T-helper 17 cell (primary cell): ENCODE measurements around the gene FTO. TPM values are rescaled to one million over a fixed set of nuclear protein-coding genes. Genes with fewer than 3 reads are reported as not detected.
A peak's percentile ranks its signal among the peaks of the same experiment; 100 is the strongest.

Experiments
- ATAC-seq: fragments of 150-1000 bp; cut with Tn5 transposase; 2 replicates; pipeline ENCODE4 v1.10.0; 2021; ENCODE audit warnings: mild to moderate bottlenecking, moderate library complexity
- DNase-seq, 3 donors: peaks; one replicate each; pipeline versions ENCODE4 v3.0.0 to v3.0.0-alpha.2; 2020 to 2021
- H3K9me3 ChIP-seq: one replicate; pipeline ENCODE4 v1.7.0; 2013; ENCODE audit warnings: low read length, mild to moderate bottlenecking; ENCODE audit not compliant: control insufficient read depth, poor library complexity, severe bottlenecking
- H3K27ac Mint-ChIP-seq: one replicate; pipeline ENCODE4 v1.8.0; 2022; ENCODE audit warnings: mild to moderate bottlenecking, moderate library complexity, mixed read lengths
- H3K27me3 Mint-ChIP-seq: one replicate; pipeline ENCODE4 v1.8.0; 2022; ENCODE audit warnings: mixed read lengths
- H3K36me3 Mint-ChIP-seq: one replicate; pipeline ENCODE4 v1.8.0; 2022; ENCODE audit warnings: low read depth, mixed read lengths
- H3K4me1 Mint-ChIP-seq: one replicate; pipeline ENCODE4 v1.8.0; 2022; ENCODE audit warnings: mild to moderate bottlenecking, mixed read lengths
- H3K4me3 Mint-ChIP-seq: one replicate; pipeline ENCODE4 v1.8.0; 2022; ENCODE audit warnings: mild to moderate bottlenecking, moderate library complexity, mixed read lengths
- total RNA-seq, 4 donors: library from RNA in 2 of 4; stranded (reverse) in 2 of 4; gene quantifications; one replicate each; pipeline ENCODE4 v1.2.3 and lab custom pipeline; 2022 to 2026

Gene FTO
- total RNA-seq, 2 donors from 2014 or later = 53.0 to 53.3 TPM

DNA sequence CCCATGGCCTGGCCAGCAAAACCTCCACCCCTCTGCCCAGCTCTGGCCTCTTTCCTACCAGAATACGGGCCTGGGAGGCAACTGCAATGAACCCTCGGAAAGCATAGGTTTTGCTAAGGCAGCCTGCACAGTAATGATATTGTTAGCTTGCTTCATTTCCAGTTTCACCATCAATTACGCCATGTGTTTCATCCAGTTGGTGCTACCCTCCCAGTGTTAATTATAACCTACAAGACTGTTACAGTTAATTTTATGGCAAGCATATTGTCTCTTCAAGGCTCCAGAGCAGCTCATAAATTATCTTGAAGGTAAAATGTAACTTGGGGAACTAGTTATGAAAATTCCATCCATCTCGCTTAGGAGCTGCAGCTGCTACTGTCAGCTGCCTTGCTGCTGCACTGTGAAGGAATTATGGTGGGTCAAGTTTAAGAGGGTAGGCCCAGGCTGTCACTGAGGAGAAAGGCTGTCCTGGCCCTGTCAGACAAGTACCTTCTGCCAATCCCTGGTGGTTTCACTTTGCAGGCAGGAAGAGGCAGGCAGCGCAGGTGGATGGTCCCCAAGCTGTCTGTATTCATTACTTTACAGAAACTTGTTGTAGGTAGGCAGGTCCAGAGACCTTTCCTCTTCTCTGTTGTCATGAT, 242.9 kb downstream of the FTO start:
- Mint-ChIP-seq H3K36me3 (peaks cover 4% of the 10 kb centered on the region), H3K4me1 (peaks cover 21% of the 10 kb centered on the region), H3K27ac (peak overlapping the region; percentile 6), H3K27me3 (no peaks in the 10 kb centered on the region), H3K4me3 (no peak overlapping the region)
- DNase-seq = no peak
- no peaks in the 10 kb centered on the region for H3K9me3 ChIP-seq
- no peak for ATAC-seq

DNA sequence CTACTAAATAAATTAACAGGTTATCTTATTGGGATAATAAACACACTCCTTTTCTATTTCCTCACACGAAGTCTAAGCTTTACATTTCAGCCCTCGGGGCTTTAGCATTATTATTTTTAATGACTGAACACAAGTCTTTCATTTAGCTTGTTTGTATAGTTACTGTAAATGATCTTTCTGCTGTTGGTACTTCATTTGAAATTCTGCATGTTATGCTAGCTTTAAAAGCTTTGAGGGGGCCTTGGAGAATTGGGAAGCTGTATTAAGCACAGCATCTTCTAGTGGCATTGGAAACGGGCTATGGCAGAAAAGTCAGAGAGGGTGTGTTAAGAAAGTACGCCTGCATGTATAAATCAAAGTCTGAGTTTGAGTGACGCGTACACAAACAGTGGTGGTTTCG, 243.7 kb downstream of the FTO start:
- no peak for ATAC-seq
- Mint-ChIP-seq H3K4me1 (peaks cover 22% of the 10 kb centered on the region), H3K27me3 (no peaks in the 10 kb centered on the region)

GRCh38 chr16:53948326-53948725, 244.4 kb downstream of the FTO start:
- Mint-ChIP-seq H3K27me3 (no peaks in the 10 kb centered on the region), H3K4me3 (no peak overlapping the region), H3K36me3 (no peaks in the 10 kb centered on the region), H3K27ac (peak overlapping the region; percentile 6), H3K4me1 (peaks cover 22% of the 10 kb centered on the region)
- no peaks in the 10 kb centered on the region for H3K9me3 ChIP-seq
- DNase-seq = no peak
- no peak for ATAC-seq

More for the DNA sequence above, 243.7 kb downstream of the FTO start:
- Mint-ChIP-seq H3K27ac (peak overlapping the region; percentile 6), H3K4me3 (no peak overlapping the region), H3K36me3 (no peaks in the 10 kb centered on the region)
- no peak for DNase-seq
- no peaks in the 10 kb centered on the region for H3K9me3 ChIP-seq

DNA sequence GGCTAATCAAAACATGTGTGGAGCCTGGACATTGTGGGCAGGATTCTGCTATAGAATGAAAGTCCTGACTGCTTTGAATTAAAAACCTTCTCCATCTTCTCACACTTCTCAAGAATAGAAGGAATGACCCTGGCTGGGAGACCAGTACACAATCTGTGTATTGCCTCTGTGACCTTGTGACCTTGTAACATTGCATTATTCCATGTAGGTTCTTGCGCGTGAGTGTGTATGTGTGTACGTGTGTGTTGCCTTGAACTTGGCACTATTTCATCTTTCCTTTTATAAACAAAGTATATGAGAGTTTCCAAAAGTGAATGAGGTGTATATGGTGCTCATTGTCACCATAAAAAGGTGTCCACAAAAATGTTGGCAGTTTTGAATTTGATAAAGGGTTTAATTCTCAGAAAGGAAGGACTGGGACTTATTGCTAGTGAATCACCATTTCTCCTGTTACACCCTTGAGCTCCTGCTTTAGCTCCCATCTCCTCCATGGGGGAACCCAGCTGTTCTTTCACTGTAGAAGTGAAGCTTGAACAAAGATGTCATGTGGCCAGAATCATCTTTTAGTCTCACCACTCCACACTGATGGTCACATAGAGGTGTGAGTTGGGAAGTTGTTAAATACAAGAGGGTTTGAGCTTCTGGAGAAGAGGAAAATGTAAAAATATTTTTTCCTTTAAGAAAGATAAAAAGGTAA, 244.9 kb downstream of the FTO start:
- Mint-ChIP-seq H3K27me3 (no peaks in the 10 kb centered on the region), H3K36me3 (no peaks in the 10 kb centered on the region), H3K27ac (no peak overlapping the region), H3K4me1 (peaks cover 22% of the 10 kb centered on the region), H3K4me3 (no peak overlapping the region)
- ATAC-seq (no peak), DNase-seq (no peak)
- H3K9me3 ChIP-seq = no peaks in the 10 kb centered on the region

- no peaks in the 10 kb centered on the region for H3K27me3 Mint-ChIP-seq
- no peak overlapping the region for H3K27ac Mint-ChIP-seq
- no peak for ATAC-seq
- H3K4me3 Mint-ChIP-seq = no peak overlapping the region
- H3K36me3 Mint-ChIP-seq = no peaks in the 10 kb centered on the region
- H3K9me3 ChIP-seq = no peaks in the 10 kb centered on the region
- H3K4me1 Mint-ChIP-seq = peaks cover 24% of the 10 kb centered on the region
- DNase-seq = no peak
Observed at GRCh38 chr16:53949715-53950410, 245.9 kb downstream of the FTO start.

DNA sequence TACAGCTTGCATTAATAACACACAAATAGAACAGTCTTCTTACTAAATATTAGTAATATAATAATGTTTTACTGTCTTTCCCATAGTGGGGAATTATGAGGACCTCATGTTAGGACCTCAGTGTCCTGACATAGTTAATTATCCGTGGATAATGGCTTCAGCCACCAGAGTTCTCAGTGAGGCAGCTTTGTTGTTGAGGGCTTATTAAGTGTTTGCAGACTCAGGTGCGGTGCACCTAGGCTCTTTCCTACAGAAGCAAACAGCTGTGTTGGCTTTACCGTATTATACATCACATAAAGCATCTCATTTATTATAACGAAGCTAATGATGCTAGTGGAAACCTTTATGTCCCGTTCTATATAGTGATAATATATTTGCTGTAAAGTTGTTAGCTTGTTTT, 246.7 kb downstream of the FTO start:
- no peak overlapping the region for H3K27ac Mint-ChIP-seq
- H3K27me3 Mint-ChIP-seq = no peaks in the 10 kb centered on the region
- H3K4me3 Mint-ChIP-seq = no peak overlapping the region
- peaks cover 2% of the 10 kb centered on the region for H3K36me3 Mint-ChIP-seq
- peaks cover 22% of the 10 kb centered on the region for H3K4me1 Mint-ChIP-seq
- DNase-seq (no peak), ATAC-seq (no peak)
- H3K9me3 ChIP-seq = no peaks in the 10 kb centered on the region

- H3K9me3 ChIP-seq = no peaks in the 10 kb centered on the region
- peaks cover 25% of the 10 kb centered on the region for H3K4me1 Mint-ChIP-seq
- peak overlapping the region; percentile 70 for H3K4me3 Mint-ChIP-seq
- peak; percentile 57 for ATAC-seq
- no peak for DNase-seq
- peak overlapping the region; percentile 29 for H3K27ac Mint-ChIP-seq
- no peaks in the 10 kb centered on the region for H3K27me3 Mint-ChIP-seq
- H3K36me3 Mint-ChIP-seq = peaks cover 2% of the 10 kb centered on the region
Observed at GRCh38 chr16:53952215-53953208, 248.6 kb downstream of the FTO start.

DNA sequence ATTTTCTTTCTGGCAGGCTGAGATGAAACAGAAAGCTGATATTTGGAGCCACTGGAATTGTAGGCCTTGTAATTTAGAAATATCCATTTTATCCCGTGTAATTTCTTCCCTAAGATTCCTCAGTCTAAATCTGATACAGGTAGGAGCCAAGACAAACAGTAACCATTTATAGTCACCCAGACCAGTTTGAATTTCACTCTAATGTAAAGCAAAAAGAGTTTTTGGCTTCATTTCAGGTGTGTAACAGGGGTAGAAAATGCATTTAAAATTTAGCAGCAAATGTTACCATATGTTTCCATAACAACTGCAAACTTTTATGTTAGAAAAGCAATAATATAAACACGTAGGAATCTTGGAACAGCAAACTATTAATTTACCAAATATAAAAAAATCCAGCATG, 249.4 kb downstream of the FTO start:
- Mint-ChIP-seq H3K27ac (no peak overlapping the region), H3K27me3 (no peaks in the 10 kb centered on the region), H3K4me3 (peak overlapping the region; percentile 70), H3K4me1 (peaks cover 18% of the 10 kb centered on the region), H3K36me3 (peaks cover 2% of the 10 kb centered on the region)
- DNase-seq = no peak
- no peaks in the 10 kb centered on the region for H3K9me3 ChIP-seq
- ATAC-seq = no peak

- Mint-ChIP-seq H3K4me1 (peaks cover 14% of the 10 kb centered on the region), H3K27me3 (no peaks in the 10 kb centered on the region), H3K4me3 (no peak overlapping the region), H3K36me3 (peaks cover 3% of the 10 kb centered on the region), H3K27ac (no peak overlapping the region)
- H3K9me3 ChIP-seq = no peaks in the 10 kb centered on the region
- no peak for DNase-seq
- ATAC-seq = no peak
Observed at GRCh38 chr16:53955221-53955875, 251.4 kb downstream of the FTO start.

- peaks cover 8% of the 10 kb centered on the region for H3K36me3 Mint-ChIP-seq
- H3K9me3 ChIP-seq = no peaks in the 10 kb centered on the region
- H3K27me3 Mint-ChIP-seq = no peaks in the 10 kb centered on the region
- H3K4me3 Mint-ChIP-seq = no peak overlapping the region
- ATAC-seq = no peak
- peaks cover 5% of the 10 kb centered on the region for H3K4me1 Mint-ChIP-seq
- DNase-seq = no peak
- H3K27ac Mint-ChIP-seq = peak overlapping the region; percentile 34
Observed at GRCh38 chr16:53958341-53958880, 254.5 kb downstream of the FTO start.

DNA sequence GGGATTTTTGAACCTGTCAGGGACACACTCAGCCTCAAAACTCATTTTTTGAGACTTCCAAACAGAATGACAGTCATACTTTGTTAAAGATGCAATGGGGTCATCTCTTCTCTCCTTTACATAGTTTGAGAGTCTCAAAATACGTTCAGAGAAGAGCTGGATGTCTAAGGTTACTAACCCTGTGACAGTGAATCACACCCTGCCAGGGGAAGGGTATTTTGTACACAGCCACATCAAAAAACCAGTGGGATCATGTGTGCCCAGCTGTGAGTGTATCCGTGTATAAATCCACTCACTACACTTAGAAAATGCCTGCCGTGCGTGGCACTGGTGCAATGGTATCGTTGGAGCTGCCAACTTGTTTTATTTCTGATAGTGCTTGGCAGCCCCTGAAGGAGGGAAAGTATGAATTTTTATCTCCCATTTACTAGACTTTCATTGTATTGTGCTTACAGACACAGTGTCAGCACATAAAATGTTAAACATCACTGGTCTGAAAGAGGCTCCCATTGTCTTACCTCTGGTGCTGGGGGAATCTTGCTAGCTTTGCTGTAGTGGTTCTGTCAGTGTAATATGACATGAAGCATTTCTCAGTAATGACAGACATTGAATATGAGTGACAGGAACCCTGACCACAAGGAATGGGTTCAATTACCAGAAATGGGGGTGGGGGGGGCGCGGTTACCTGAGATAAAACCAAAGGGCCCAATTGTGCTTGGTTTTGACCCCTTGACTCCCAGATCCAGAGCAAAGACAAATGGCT, 256.3 kb downstream of the FTO start:
- H3K4me1 Mint-ChIP-seq = peaks cover 3% of the 10 kb centered on the region

More for the DNA sequence above, 256.3 kb downstream of the FTO start:
- Mint-ChIP-seq H3K4me3 (no peak overlapping the region), H3K27ac (peak overlapping the region; percentile 60), H3K27me3 (no peaks in the 10 kb centered on the region), H3K36me3 (peaks cover 8% of the 10 kb centered on the region)
- ATAC-seq (no peak), DNase-seq (no peak)
- no peaks in the 10 kb centered on the region for H3K9me3 ChIP-seq
